AML-193 (cell line): ENCODE results near the gene FCGBP.

Source experiments
- DNase-seq, 2 experiments: peaks; one replicate each; lab custom pipeline; 2025; lab: John Stamatoyannopoulos, UW

FCGBP gene

GRCh38 chr19:39946532-39946931 lies 12.1 kb upstream of the FCGBP start:
- DNase-seq: no peak

- no peak for DNase-seq
These were observed 9.2 kb upstream of the FCGBP start for GRCh38 chr19:39943586-39943985.

- DNase-seq: no peak
These were observed 7.9 kb upstream of the FCGBP start for GRCh38 chr19:39942366-39942730.

GRCh38 chr19:39941615-39942365 lies 7.4 kb upstream of the FCGBP start:
- peak; percentile 86 to 88 for DNase-seq

- DNase-seq: no peak
These were observed 6.7 kb upstream of the FCGBP start for GRCh38 chr19:39941151-39941550.

- DNase-seq: no peak
These were observed 5.9 kb upstream of the FCGBP start for GRCh38 chr19:39940221-39940833.

- DNase-seq: no peak
These were observed 5.1 kb upstream of the FCGBP start for GRCh38 chr19:39939556-39939955.

- peak in 1 of 2 experiments; percentile 12 for DNase-seq
These were observed 3.4 kb upstream of the FCGBP start for GRCh38 chr19:39937787-39938186.

- no peak for DNase-seq
These were observed 2.8 kb upstream of the FCGBP start for GRCh38 chr19:39937094-39937720.

GRCh38 chr19:39936622-39937021 lies 2.2 kb upstream of the FCGBP start:
- DNase-seq: no peak

GRCh38 chr19:39936020-39936419 lies 1.6 kb upstream of the FCGBP start:
- DNase-seq: no peak

GRCh38 chr19:39935364-39935661 lies 879 bp upstream of the FCGBP start:
- DNase-seq: no peak

- DNase-seq: no peak
These were observed 4.7 kb downstream of the FCGBP start for GRCh38 chr19:39929750-39930149.

GRCh38 chr19:39928357-39928725 lies 6.1 kb downstream of the FCGBP start:
- DNase-seq: no peak

- no peak for DNase-seq
These were observed 6.7 kb downstream of the FCGBP start for GRCh38 chr19:39927524-39928356.

- no peak for DNase-seq
These were observed 7.4 kb downstream of the FCGBP start for GRCh38 chr19:39927076-39927475.

- DNase-seq: no peak
These were observed 8.2 kb downstream of the FCGBP start for GRCh38 chr19:39926170-39926760.

- no peak for DNase-seq
These were observed 9.5 kb downstream of the FCGBP start for GRCh38 chr19:39924952-39925351.

GRCh38 chr19:39924389-39924788 lies 10.0 kb downstream of the FCGBP start:
- DNase-seq: no peak

- DNase-seq: no peak
These were observed 10.6 kb downstream of the FCGBP start for GRCh38 chr19:39923862-39924261.

- no peak for DNase-seq
These were observed 14.5 kb downstream of the FCGBP start for GRCh38 chr19:39919976-39920375.

- no peak for DNase-seq
These were observed 16.2 kb downstream of the FCGBP start for GRCh38 chr19:39918183-39918651.
